Suppressor macrophage treated with lipopolysaccharide for 4 hours (primary cell): ENCODE results near the gene U2SURP.

ENCODE experiments used
- DNase-seq: peaks from one replicate; pipeline ENCODE4 v3.0.0-alpha.2; 2020

Gene U2SURP

DNA sequence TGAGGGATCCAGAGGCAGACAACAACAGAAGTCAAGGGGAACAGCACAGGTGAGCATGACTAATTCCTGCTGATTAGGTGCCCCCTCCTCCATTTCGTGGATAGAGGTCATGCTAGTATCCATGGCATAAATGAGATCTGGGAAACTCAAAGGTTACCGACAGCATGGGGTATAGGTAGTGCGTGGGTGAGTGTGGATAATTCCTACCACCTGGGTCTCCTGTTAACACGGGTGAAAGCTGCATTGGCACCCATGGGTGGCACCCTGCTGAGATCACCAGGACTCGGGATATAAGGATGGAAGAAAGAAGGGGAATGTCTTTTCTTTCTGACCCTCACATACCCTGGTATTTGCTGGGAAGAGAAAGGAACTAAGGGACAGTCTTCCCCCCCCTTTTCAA is 103.8 kb downstream of the U2SURP start:
- no peak for DNase-seq

- no peak for DNase-seq
These were observed 108.5 kb downstream of the U2SURP start for GRCh38 chr3:143109861-143110260.
